NOMO-1 (cell line): Measurements from ENCODE around the gene PTK6.

Experiments
- DNase-seq, 2 experiments: peaks; one replicate each; lab custom pipeline; 2025; ENCODE audit not compliant: unreplicated experiment in 2 of 2; lab: John Stamatoyannopoulos, UW

The PTK6 gene

DNA sequence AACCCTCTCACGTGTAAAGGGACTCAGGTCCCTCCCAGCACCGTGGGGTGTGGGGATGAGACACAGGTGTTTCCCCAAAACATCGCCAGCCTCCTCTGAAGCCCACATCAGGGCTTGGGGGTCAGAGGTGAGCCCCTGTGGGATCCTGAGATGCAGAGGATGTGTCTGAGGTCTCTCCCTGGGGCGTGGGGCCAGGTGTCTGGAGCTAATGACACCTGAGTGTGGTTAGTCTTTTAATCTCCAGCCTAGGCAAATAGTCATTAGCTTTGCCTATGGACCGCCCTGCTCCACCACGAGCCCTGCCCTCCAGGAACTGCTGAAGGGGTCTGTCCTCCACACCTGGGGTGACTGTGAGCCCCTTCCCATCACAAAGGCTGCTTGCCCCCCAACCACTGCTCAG is 8.6 kb upstream of the PTK6 start:
- DNase-seq: no peak

DNA sequence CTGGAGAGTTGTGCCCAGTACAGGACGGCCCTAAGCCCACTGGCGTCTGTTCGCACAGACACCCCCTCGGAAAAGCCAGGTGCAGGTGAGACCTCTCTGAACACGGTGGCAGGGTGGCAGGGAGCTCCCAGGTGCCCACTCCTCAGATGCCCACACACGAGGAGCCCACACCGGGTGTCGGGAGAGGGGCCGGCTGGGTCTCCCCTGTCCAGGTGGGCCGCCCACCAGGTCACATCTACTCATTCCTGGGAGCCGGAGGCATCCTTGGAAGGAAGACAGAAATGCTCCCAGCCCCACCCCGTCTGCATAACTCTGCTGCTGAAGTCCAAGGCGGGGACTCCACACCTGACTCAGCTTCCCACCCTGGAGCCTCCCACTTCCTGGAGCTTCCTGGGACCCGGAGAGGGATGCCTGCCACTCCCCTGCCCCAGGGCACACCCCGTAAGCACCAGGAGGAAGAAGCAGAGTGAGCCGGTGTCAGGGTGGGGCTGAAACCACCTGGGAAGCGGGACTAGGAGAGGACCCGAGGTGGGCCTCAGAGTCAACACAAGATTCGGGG is 7.9 kb upstream of the PTK6 start:
- no peak for DNase-seq

DNA sequence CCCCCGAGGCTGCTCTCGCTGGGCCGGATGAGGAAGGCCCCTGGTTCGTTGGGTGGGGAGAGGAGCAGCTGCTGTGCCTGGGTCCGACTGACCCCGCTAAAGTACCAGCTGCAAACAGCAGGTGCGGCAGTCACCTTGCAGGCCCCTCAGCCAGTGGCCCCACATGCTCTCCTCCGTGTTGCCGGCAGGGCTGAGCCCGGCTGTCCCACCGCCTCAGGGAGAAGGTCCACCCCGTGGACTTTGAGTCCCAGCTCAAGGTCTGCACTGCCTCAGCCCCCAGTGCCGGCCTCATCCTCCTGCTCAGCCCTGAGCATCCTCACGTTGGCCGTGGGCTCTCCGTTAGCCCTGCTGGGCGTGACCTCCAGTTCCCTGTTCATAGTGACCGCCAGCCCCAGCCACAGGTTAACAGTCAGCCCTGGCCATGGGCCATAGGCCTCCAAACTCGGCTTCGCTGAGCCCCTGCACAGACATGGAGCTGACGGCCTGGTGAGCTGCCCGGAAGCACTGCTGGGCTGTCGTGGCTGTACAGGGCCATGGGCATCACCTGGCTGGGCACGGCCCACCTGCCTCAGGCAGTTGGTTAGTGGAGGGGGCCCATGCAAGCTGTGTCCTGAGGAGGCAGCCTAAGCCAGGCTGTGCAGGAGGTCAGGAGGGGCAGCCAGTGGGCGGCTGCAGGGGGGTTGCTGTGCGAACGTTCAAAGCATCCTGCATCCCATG is 7.2 kb upstream of the PTK6 start:
- no peak for DNase-seq

DNA sequence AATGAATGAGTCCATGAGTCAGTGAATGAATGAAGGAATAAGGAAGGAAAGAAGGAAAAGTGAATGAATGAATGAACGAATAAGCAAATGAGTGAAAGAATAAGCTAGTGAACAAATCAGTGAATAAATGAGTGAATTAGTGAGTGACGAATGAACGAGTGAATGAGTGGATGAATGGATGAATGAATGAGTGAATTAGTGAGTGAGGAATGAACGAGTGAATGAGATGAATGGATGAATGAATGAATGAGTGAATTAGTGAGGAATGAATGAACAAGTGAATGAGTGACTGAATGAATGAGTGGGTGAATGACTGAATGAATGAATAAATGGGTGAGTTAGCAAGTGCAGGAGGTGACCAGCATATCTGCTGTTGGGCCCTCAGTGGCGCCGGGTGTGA is 6.6 kb upstream of the PTK6 start:
- no peak for DNase-seq

DNA sequence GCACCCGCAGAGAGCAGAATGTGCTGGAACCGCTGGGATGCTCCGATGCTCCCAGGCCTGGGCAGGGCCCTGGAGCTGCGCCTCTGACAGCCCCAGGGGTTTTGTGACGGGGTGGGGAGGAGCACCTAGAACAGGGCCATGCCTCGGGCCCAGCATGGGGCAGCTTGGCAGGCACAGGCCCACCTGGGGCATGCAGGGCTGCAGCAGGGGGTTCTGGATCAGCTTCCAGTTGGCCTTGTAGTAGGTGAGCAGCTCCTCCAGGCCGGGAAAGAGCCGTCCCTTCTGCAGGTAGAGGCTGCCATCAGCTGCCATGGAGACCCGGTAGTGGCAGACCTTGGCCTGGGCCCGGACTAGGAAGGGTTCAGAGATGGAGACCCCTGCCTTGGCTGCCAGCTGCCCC is 6.0 kb upstream of the PTK6 start:
- no peak for DNase-seq

DNA sequence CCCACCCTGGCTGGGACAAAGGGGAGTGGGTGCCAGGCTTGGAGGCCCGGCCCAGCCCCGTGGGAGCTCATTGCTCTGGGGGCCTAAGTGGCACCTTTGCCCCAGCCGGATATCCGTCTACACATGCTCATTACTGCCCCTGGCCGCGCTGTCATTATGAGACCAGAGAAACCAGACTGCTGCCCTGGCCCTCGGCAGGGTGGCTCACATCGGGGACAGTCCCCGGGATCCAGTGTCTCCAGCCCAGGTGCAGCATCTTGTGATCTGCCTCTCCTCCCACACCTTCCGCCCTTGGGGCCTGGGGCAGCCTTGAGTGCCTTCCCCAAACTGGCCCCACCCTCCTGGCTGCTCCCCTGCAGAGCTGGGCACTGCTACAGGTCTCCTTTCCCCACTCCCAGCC is 5.5 kb upstream of the PTK6 start:
- DNase-seq: no peak

DNA sequence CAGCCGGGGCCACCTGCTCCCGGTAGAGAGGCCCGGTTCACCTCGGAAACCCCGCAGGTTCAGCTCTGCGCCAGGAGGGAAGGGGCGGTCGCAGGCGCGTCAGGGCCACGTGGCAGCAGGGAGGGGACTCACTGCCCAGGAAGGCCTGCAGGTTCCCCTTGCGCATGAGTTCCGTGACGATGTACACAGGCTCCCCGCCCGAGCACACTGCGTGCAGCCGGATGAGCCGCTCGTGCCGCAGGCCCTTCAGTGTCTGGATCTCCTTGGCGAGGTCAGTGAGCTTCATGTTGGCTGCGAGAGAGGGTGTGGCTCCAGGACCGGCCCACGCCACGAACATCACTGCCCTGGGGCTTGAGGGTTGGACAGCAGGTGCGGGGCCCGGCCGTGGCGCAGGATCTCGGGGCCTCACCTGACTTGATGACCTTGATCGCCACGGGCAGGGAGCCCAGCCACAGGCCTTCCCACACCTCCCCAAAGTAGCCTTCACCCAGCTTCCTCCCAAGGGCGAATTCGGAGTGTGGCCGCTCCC is 4.9 kb upstream of the PTK6 start:
- peak; percentile 58 to 60 for DNase-seq

DNA sequence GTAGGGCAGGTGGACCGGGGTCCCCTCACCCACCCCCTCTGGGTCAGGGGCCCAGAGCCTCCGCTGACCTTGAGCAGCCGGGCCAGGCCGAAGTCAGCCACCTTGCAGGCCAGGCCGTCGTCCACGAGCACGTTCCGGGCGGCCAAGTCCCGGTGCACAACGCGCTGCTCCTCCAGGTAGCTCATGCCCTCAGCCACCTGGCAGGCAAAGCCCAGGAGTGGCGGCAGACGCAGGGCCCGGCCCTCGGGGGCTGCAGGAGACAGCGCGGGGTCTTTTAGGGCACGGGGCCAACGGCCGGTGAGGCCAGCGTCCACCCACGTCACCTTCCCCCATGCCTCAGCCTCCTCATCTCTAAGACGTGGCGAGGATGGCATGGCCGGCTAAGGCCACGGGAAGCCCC is 4.2 kb upstream of the PTK6 start:
- no peak for DNase-seq

DNA sequence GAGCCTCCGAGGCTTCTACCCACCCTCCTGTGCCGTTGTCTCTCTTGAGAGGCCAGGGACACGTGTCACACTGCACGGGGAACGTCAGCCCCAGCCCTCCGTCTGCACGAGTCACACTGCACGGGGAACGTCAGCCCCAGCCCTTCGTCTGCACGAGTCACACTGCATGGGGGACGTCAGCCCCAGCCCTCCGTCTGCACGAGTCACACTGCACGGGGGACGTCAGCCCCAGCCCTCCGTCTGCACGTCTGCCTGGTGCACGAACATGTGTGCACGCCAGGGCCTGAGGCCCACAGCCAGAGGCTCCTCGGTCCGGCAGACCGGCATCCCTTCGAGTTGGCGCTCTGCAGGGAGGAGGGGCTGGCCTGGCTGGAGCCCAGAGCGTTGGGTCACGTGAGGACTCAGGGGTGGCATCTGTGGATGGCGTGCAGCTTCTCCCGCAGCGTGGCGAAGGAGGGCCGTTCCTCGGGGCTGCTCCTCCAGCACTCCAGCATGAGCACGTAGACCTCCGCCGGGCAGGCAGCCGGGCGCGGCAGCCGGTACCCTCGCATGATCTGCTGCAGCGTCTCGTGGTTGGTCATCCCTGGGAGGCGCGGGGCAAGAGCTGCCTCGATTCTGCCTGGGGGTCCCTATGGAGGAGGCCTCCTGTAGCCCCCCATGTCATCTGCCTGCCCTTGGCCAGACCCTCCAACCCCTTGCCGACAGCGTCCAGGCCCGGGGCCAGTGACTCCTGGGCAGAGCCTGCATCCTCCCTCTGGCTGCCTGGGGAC is 3.4 kb upstream of the PTK6 start:
- DNase-seq: no peak

DNA sequence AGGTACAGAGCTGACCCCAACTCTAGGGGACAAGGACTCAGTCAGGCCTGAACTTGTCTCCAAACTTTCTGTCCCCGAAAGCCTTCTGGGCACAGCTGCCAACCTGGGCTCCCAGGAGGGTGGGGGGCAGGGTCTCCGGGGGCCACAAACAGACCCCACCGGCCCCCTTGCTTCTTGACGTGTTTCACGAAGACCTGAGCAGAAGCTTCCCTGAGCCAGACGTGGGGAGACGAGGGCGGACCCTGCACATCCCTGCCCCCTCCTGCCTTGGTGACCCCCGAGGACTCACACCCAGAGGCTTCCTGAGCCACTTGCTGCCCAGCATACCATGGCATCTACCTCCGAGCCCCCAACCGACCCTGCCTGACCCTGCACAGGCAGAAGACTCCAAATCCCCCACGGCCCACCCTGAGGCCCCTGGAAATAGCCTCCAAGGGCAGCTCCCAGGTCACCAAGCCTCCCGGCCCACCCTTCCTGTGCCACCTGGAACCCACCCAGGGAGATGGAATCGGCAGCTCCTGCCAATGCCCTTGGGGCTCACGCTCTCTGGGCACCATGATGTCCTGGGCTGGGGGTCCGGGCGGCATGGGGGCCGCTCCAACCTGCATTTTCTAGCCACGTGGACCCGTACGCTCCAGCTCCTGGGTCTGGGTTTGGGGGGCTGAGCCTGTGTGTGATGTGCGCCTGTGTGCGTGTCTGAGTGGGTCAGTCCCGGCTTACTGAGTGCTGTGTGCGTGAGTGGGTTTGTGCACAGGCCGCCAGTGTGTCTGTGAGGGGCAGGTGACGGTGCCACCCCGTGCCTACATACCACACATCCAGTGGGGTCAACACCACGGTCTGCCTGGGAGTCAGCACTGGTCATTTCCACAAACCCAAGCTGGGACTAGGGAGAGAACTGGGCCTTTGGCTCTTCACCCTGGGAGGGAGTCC is 2.5 kb upstream of the PTK6 start:
- no peak for DNase-seq

DNA sequence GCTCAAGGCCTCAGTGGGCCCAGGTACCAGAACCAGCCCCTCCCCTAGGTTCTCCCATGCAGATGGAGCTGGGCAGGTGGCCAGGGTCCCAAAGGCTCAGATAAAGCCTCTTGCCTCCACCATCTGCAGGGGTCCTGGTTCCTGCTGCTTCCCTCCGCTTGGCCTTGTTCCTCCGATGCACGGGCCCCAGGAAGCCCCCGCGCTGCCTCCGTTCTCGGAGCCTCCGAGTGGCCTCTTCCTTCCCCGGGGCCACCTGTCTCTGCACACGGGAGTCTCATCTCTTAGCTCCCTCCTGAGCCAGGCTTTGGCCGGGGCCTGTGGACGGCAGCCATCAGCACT is 1.9 kb upstream of the PTK6 start:
- no peak for DNase-seq

DNA sequence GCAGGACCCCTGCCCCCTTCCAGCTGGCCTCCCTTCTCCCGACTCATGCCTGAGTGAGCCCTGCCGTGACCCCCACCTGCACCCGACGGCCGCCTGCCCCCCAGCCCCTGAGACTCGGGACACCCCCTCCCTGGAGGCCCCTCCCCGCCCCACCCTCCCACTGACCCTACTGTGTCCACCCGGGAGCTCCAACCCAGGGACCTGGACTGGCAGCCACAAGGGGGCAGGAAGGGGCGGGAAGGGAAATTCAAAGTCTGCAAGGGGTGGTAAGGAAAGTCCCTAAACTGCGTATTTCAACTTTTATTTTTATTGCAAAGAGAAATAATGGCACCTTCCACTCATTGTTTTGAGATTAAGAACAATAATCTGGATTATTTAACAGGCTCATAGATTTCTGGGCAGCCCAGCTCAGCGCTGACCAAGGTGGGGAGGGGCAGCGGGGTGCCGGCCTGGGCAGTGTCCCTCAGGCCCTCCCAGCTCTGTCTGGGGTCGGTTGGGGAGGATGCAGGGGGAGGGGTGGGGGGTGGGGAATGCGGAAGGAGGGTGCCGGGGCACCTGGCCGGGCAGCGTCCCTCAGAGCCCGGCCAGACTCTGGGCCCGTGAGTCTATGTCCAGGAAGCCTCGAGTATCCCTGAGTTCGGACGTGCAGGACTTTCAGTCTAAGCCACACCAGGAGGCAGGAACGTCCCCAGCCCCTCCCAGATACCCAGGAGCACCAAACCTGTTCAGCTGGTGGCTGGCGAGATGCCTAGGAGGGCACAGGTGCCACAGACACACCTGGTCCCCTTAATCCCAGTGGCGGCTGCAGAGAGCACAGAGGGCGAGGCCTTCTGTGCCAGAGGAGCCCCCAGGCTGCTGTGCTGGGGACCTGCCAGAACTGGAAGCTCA is 1.3 kb upstream of the PTK6 start:
- DNase-seq: no peak

DNA sequence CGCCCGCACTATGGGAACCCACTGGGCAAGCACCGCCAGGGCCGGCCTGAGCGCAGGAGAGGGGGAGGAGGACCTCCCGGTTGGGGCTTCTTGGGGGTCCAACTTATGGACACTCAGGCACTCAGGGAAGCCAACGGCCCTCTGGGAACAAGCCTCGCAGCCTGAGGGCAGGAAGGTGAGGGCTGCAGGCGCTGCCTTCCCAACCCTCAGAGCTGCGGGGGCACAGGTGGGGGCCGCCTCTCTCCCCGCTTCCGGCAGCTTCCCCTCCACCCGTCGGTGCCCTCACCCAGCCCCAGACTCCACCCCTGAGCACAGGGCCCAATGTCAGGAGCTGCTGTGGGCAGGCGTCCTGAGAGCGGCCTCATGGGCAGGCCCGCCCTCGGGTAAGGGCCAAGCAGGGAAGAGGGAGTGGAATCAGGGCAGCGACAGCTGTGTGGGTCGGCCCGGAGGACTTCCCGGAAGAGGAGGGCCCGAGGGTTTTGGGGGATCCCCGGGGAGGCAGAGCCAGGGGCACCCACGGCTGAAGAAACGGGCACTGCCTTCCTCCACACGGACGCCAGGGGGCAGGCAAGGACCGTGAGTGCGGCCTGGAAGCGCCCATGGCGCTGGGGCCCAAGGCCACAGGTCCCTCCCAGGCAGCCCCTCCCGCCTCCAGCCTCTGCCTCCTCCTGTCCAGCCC is 488 bp upstream of the PTK6 start:
- DNase-seq: peak; percentile 97 to 98

DNA sequence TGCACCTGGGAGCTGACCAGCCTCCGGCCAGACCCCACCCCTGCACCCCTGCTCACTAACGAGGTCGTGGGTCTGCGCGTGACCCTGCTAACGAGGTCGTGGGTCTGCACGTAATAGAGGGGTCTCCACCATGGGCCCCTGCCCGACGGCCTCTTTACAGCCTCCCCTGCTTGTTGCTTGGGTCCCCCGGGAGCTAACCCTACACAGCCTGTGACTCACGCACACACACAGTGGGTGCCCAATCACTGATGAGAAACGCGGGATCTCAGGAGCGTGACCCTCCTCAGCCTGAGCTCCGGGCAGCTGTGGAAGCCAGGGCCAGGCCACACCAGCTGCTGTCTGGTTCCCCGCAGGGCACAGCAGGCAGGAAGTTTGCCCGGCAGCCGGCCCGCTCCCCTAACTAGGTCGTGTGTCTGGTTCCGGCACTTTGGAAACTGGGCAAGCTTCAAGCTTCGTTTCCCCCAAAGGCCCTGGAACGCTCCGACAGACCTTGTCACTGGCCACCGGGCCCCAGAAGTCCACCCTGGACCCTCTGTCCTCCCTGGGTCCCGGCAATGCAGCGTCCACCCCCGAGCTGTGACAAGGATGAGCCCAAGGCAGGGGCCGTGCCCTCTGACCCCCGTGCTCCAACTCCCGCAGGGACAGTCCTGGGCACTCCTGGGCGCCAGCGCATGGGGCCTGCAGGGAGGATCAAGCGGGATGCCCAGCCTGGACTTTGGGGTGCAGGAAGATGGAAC is 767 bp downstream of the PTK6 start:
- no peak for DNase-seq

DNA sequence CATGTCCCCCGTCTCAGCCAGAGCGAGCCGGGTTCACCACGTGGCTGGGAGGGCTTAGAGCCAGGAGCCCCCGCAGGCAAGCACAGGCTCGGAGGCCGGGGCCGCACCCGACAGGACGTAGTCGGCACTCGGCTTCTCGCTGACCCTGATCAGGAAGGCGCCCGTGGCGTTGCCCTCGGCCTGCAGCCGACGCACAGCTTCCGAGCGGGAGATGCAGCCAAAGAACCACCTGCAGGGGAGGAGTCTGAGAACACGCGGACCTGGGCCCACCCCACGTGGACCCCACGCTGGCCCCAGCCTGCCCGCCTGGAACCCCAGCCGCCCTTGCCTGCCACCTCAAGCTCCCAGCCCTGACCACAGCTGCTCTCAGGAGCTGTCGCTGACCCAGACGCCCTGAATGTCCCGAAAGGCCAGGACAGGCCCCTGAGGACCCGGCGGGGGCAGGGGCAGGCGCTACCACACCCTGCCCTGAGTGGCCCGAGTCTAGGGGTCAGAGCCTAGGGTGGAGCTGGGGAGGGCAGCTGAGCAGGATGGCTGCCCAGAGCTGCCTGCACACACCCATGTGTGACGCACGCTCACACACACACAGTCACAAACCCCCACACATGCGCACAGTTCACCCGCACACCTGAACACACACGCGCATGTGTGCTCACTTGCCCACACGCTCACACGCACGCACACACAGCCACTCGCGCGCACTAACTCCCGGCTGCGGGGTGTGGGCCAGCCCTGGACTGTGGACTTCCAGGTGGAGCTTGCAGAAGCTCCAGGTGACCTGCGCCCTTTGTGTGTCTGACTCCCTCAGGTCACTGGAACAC is 2.1 kb downstream of the PTK6 start:
- DNase-seq: no peak

DNA sequence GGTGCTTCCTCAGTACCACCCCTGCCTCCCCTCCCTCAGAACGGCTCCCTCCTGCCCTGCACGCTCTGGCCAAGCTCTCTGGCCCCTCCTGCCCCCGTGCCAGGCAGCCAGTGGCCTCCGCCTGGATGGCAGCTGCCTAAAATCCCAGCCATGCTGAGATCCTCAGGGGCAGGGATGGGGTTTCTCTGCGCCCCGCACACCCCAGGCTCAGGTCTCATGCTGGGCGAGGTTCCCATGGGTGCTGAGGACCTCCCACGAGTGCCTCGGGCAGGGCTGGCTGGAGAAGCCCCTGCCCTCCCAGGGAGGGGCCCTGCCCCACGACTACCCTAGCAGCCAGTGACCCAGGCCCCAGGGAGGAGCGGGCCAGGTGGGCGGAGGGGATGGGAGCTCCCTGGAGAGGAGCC is 2.7 kb downstream of the PTK6 start:
- DNase-seq: no peak

DNA sequence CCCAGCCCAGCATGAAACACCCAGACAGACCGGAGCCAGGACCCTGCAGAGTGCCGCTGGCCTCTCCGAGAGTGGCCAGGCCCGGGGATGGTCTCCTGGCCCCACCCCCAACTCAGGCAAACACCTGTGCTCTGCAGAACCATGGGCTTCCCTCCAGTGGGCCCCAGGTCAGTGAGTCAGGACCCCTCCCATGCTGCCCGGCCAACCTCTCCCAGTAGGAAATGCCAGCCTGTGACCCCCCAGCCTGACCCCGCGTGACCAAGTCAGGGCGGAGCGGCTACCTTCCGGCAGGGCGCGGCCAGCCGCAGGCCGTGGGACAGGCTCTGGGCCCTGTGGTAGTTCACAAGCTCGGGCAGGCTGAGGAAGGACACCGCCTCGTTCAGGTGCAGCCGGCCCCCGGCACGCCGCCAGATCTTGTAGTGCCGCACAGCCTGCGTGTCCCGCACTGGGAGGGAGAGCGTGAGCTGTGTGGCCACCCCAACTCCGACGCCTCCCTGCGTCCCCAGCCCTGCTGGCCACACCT is 3.2 kb downstream of the PTK6 start:
- DNase-seq: no peak

DNA sequence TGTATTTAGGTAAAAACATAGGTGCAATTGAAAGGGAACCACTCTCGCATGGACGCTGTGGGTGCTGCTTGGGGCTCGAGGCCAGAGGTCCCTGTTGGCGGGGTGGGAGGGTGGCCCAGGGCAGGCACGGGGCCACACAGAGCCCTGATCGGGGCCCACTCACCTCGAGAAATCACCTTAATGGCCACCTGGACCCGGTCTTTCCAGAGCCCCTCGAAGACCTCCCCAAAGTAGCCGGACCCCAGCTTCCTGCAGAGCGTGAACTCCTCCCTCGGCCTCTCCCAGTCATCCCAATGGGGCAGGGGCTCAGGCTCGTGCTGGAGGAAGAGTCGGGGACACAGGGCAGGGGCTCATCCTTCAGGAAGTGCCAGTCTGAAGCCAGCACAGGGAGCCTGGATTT is 3.8 kb downstream of the PTK6 start:
- DNase-seq: no peak
